ENCODE results near the gene TTI1. TPM values are rescaled to one million over a fixed set of nuclear protein-coding genes. Genes with fewer than 3 reads are reported as not detected.

Gene TTI1
- total RNA-seq, 1 donor: 14.8 TPM

DNA sequence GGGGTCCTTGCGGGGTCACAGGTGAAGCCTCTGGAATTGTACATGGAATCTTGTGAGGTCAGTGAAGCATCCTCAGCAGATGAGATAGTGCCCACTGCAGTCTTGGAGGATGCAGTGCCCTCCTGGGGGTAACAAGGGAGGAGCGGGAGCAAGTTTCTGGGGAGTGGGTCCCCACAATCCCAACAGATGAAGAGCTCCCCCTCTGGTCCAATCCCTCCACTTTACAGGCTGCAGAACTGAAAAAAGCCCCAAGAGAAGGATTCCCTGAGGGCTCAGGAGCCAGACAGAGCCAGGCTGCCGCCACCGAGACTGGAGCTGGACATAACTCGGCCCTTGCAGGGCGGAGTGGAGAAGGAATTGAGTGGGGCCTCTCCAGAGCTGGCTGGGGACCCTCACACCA, 52.4 kb downstream of the TTI1 start:
- Histone ChIP-seq H3K4me3 (ENCODE audit: insufficient read depth, low read length) (no peak overlapping the region), H3K79me2 (ENCODE audit: insufficient read depth, low read length) (no peaks in the 10 kb centered on the region), H3K9me3 (ENCODE audit: low read depth, low read length) (no peaks in the 10 kb centered on the region), H3K27ac (ENCODE audit: low read depth, low read length) (no peak overlapping the region), H3K4me2 (ENCODE audit: insufficient read depth, low read length) (no peak overlapping the region), H2AFZ (ENCODE audit: low read length) (no peak overlapping the region), H4K20me1 (ENCODE audit: insufficient read depth, low read length) (no peaks in the 10 kb centered on the region), H3K36me3 (ENCODE audit: insufficient read depth, low read length) (peaks cover 2% of the 10 kb centered on the region), H3K27me3 (ENCODE audit: insufficient read depth, low read length) (no peaks in the 10 kb centered on the region), H3K4me1 (ENCODE audit: insufficient read depth, low read length) (no peaks in the 10 kb centered on the region)
- no peak for DNase-seq (ENCODE audit: insufficient read length, low spot score, missing footprints)
- TF ChIP-seq, protein P1, sequence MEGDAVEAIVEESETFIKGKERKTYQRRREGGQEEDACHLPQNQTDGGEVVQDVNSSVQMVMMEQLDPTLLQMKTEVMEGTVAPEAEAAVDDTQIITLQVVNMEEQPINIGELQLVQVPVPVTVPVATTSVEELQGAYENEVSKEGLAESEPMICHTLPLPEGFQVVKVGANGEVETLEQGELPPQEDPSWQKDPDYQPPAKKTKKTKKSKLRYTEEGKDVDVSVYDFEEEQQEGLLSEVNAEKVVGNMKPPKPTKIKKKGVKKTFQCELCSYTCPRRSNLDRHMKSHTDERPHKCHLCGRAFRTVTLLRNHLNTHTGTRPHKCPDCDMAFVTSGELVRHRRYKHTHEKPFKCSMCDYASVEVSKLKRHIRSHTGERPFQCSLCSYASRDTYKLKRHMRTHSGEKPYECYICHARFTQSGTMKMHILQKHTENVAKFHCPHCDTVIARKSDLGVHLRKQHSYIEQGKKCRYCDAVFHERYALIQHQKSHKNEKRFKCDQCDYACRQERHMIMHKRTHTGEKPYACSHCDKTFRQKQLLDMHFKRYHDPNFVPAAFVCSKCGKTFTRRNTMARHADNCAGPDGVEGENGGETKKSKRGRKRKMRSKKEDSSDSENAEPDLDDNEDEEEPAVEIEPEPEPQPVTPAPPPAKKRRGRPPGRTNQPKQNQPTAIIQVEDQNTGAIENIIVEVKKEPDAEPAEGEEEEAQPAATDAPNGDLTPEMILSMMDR (IDR thresholded peaks at IDR 0.05; ENCODE audit: extremely low read depth, low read depth, low read length): no peak

DNA sequence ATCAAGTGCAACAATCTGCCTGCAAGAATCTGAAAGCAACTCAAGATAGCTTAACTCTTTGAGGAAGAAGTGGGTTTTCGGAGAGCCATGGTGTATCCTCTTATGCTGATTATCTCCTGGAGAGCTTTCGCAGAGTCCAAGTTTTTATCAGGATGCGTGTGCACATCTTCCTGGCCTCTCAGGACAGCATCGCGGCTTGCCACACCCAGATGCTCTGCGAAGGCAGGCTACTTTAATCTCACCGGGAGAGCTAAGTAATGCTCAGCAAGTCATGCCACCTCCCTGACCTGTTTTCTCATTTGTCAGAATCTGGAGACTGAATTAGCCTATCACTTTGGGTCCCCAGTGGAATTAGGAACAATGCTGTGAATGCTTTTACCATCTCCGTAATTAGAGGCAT, 52.9 kb downstream of the TTI1 start:
- H3K4me2 ChIP-seq (ENCODE audit: insufficient read depth, low read length): no peak overlapping the region
- no peaks in the 10 kb centered on the region for H3K27me3 ChIP-seq (ENCODE audit: insufficient read depth, low read length)
- H3K4me3 ChIP-seq (ENCODE audit: insufficient read depth, low read length): no peak overlapping the region
- H3K79me2 ChIP-seq (ENCODE audit: insufficient read depth, low read length): no peaks in the 10 kb centered on the region
- H3K9me3 ChIP-seq (ENCODE audit: low read depth, low read length): no peaks in the 10 kb centered on the region
- TF ChIP-seq, protein P1 (IDR thresholded peaks at IDR 0.05; ENCODE audit: extremely low read depth, low read depth, low read length): no peak
- no peak overlapping the region for H3K27ac ChIP-seq (ENCODE audit: low read depth, low read length)
- no peaks in the 10 kb centered on the region for H4K20me1 ChIP-seq (ENCODE audit: insufficient read depth, low read length)
- no peaks in the 10 kb centered on the region for H3K4me1 ChIP-seq (ENCODE audit: insufficient read depth, low read length)
- no peak for DNase-seq (ENCODE audit: insufficient read length, low spot score, missing footprints)
- H3K36me3 ChIP-seq (ENCODE audit: insufficient read depth, low read length): peaks cover 2% of the 10 kb centered on the region
- no peak overlapping the region for H2AFZ ChIP-seq (ENCODE audit: low read length)

DNA sequence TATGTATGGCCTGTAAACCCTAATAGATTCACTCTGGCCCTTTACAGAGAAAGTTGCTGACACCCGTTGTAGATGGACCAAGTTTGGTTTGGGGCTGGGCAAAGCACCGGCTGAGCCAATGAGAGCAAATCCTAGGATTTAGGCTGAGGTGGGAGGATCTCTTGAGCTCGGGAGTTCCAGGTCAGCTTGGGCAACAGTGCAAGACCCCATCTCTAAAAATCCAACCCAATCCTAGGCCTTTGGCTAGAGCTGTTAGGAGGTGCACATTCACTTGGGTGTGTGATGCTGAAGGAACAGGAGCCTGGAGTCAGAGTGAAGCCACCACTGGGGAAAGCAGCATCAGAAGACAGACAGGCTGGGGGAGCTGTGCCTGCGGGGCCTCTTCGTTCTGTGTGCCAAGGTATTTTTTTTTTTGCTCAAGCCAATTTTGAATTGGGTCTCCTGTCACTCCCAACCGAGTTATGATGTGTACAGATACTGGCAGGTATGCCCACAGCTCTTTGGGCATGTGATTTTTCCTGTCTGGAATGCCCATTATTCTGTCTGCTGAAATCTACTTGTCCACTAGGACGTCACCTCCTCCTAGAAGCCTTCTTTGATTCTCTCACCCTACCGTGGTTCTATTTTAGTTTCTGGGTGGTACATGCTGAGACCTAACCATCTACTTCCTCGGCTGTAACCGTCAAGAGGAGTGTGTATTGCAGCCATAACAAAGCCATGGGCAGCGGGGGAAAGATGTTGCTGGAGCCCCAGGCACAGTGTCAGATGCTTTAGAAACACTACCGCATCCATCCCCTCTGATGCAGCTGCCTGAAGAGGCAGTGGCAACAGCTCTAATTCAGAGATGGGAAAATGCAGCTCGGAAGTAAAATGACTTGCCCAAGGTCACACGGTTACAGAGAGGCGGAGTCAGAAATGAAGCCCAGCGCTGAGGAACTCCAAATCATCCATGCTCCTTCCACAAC, 54.0 kb downstream of the TTI1 start:
- Histone ChIP-seq H3K4me3 (ENCODE audit: insufficient read depth, low read length) (no peak overlapping the region), H3K9me3 (ENCODE audit: low read depth, low read length) (no peaks in the 10 kb centered on the region), H3K4me1 (ENCODE audit: insufficient read depth, low read length) (no peaks in the 10 kb centered on the region), H3K27ac (ENCODE audit: low read depth, low read length) (no peak overlapping the region), H4K20me1 (ENCODE audit: insufficient read depth, low read length) (no peaks in the 10 kb centered on the region), H3K36me3 (ENCODE audit: insufficient read depth, low read length) (peaks cover 2% of the 10 kb centered on the region), H3K79me2 (ENCODE audit: insufficient read depth, low read length) (no peaks in the 10 kb centered on the region), H3K27me3 (ENCODE audit: insufficient read depth, low read length) (no peaks in the 10 kb centered on the region), H2AFZ (ENCODE audit: low read length) (no peak overlapping the region), H3K4me2 (ENCODE audit: insufficient read depth, low read length) (no peak overlapping the region)
- TF ChIP-seq, protein P1 (IDR thresholded peaks at IDR 0.05; ENCODE audit: extremely low read depth, low read depth, low read length): no peak
- no peak for DNase-seq (ENCODE audit: insufficient read length, low spot score, missing footprints)

DNA sequence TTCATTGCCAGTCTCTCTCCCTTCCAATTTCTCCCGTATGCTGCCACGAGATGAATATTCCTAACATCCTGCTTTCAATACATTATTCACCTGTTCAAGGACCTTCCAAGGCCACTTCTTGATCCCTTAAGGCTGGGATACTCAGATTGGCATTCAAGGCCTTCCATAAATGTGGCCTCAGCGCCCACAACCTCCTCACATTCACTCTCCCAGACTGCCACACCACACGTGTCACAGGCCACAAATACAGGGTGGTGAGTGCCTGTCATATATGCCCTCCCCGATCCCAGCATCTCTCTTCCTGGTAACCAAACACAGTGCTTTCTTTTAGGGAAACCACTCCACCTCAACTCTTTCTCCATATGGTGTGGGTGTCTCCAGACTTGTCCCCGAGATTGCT, 55.5 kb downstream of the TTI1 start:
- Histone ChIP-seq H3K36me3 (ENCODE audit: insufficient read depth, low read length) (no peaks in the 10 kb centered on the region), H3K27me3 (ENCODE audit: insufficient read depth, low read length) (no peaks in the 10 kb centered on the region), H3K79me2 (ENCODE audit: insufficient read depth, low read length) (no peaks in the 10 kb centered on the region), H3K9me3 (ENCODE audit: low read depth, low read length) (no peaks in the 10 kb centered on the region), H2AFZ (ENCODE audit: low read length) (no peak overlapping the region), H3K27ac (ENCODE audit: low read depth, low read length) (no peak overlapping the region), H4K20me1 (ENCODE audit: insufficient read depth, low read length) (no peaks in the 10 kb centered on the region), H3K4me3 (ENCODE audit: insufficient read depth, low read length) (no peak overlapping the region), H3K4me1 (ENCODE audit: insufficient read depth, low read length) (no peaks in the 10 kb centered on the region), H3K4me2 (ENCODE audit: insufficient read depth, low read length) (no peak overlapping the region)
- DNase-seq (ENCODE audit: insufficient read length, low spot score, missing footprints): no peak
- TF ChIP-seq, protein P1 (IDR thresholded peaks at IDR 0.05; ENCODE audit: extremely low read depth, low read depth, low read length): no peak

Measured in osteoblast (primary cell).